Parathyroid adenoma (tissue), 2 donors: ENCODE results near the gene MYH1.
"Not testable (repeated sequence)": the region's sequence is repeated elsewhere in the genome, so short reads cannot be mapped to it uniquely, and the experiment has no call there.

Experiments used
- H2AFZ ChIP-seq: fragments of 300-600 bp; sonication (generic); one replicate; pipeline ENCODE4 v1.7.0; 2017; ENCODE audit warnings: antibody characterized with exemption, mild to moderate bottlenecking
- H3K27ac ChIP-seq: fragments of 300-600 bp; sonication (generic); one replicate; pipeline ENCODE4 v1.7.0; 2017
- H3K27me3 ChIP-seq: fragments of 300-600 bp; sonication (generic); one replicate; pipeline ENCODE4 v1.7.0; 2017; ENCODE audit warnings: low read length; ENCODE audit not compliant: control insufficient read depth, insufficient read depth
- H3K36me3 ChIP-seq: fragments of 300-600 bp; sonication (generic); one replicate; pipeline ENCODE4 v1.7.0; 2017; ENCODE audit warnings: low read length; ENCODE audit not compliant: control insufficient read depth, insufficient read depth
- H3K4me1 ChIP-seq: fragments of 300-600 bp; sonication (generic); one replicate; pipeline ENCODE4 v1.7.0; 2017; ENCODE audit warnings: control low read depth
- H3K4me2 ChIP-seq: fragments of 300-600 bp; sonication (generic); one replicate; pipeline ENCODE4 v1.7.0; 2017; ENCODE audit warnings: low read length
- H3K4me3 ChIP-seq: fragments of 300-600 bp; sonication (generic); one replicate; pipeline ENCODE4 v1.7.0; 2017; ENCODE audit warnings: low read depth, low read length
- H3K79me2 ChIP-seq: fragments of 300-600 bp; sonication (generic); one replicate; pipeline ENCODE4 v1.7.0; 2017; ENCODE audit warnings: control low read depth
- H3K9ac ChIP-seq: fragments of 300-600 bp; sonication (generic); one replicate; pipeline ENCODE4 v1.7.0; 2017; ENCODE audit warnings: mild to moderate bottlenecking
- H3K9me3 ChIP-seq: fragments of 300-600 bp; sonication (generic); one replicate; pipeline ENCODE4 v1.7.0; 2017; ENCODE audit warnings: low read length; ENCODE audit not compliant: control insufficient read depth
- CTCF ChIP-seq: fragments of 300-600 bp; sonication (generic); IDR thresholded peaks from one replicate; pipeline ENCODE4 v1.7.0; 2017; ENCODE audit warnings: antibody characterized with exemption, mild to moderate bottlenecking
- donor health status: primary hyperparathyroidism.

The MYH1 gene

GRCh38 chr17:10556301-10557005 lies 38.1 kb upstream of the MYH1 start:
- Histone ChIP-seq H3K4me3 (no peak overlapping the region), H3K4me1 (no peaks in the 10 kb centered on the region), H3K4me2 (no peak overlapping the region), H3K36me3 (no peaks in the 10 kb centered on the region), H3K9me3 (no peaks in the 10 kb centered on the region), H3K79me2 (no peaks in the 10 kb centered on the region), H3K27me3 (no peaks in the 10 kb centered on the region), H2AFZ (no peak overlapping the region), H3K27ac (no peak overlapping the region), H3K9ac (no peak overlapping the region)
- no peak for TF ChIP-seq CTCF

GRCh38 chr17:10550014-10550413 lies 31.7 kb upstream of the MYH1 start:
- H3K27ac ChIP-seq = no peak overlapping the region
- H3K9me3 ChIP-seq = no peaks in the 10 kb centered on the region
- H3K36me3 ChIP-seq = no peaks in the 10 kb centered on the region
- no peaks in the 10 kb centered on the region for H3K4me1 ChIP-seq
- no peaks in the 10 kb centered on the region for H3K27me3 ChIP-seq
- H3K79me2 ChIP-seq = no peaks in the 10 kb centered on the region
- H2AFZ ChIP-seq = no peak overlapping the region
- no peak for TF ChIP-seq CTCF
- no peak overlapping the region for H3K4me2 ChIP-seq
- H3K4me3 ChIP-seq = no peak overlapping the region
- H3K9ac ChIP-seq = no peak overlapping the region

- no peak for TF ChIP-seq CTCF
- Histone ChIP-seq H2AFZ (peak within 1 kb of the TSS; percentile 46), H3K4me2 (no peak within 1 kb of the TSS), H3K79me2 (no peaks in the 10 kb centered on the region), H3K27me3 (no peaks in the 10 kb centered on the region), H3K27ac (no peak within 1 kb of the TSS), H3K36me3 (no peaks in the 10 kb centered on the region), H3K9ac (no peak within 1 kb of the TSS), H3K4me1 (no peaks in the 10 kb centered on the region), H3K4me3 (no peak within 1 kb of the TSS), H3K9me3 (no peaks in the 10 kb centered on the region)
Measured at GRCh38 chr17:10549096-10549842, 30.9 kb upstream of the MYH1 start, which contains the start of gene MYH2. Gene MYH2, minus strand, starts transcription at chr17:10549658. Its CDS starts 1,738 bp downstream, at chr17:10547920.

GRCh38 chr17:10547351-10547750 lies 29.0 kb upstream of the MYH1 start:
- Histone ChIP-seq H3K27me3 (no peaks in the 10 kb centered on the region), H3K9me3 (no peaks in the 10 kb centered on the region), H3K4me1 (no peaks in the 10 kb centered on the region), H3K36me3 (no peaks in the 10 kb centered on the region), H3K4me3 (no peak overlapping the region), H3K9ac (no peak overlapping the region), H3K4me2 (no peak overlapping the region), H3K79me2 (no peaks in the 10 kb centered on the region), H3K27ac (no peak overlapping the region), H2AFZ (no peak overlapping the region)
- no peak for TF ChIP-seq CTCF

- H3K4me3 ChIP-seq, H2AFZ ChIP-seq: not testable (repeated sequence)
Measured at GRCh38 chr17:10543486-10543885, 25.1 kb upstream of the MYH1 start.

GRCh38 chr17:10541179-10541578 lies 22.8 kb upstream of the MYH1 start:
- not testable (repeated sequence) for H2AFZ ChIP-seq, H3K4me3 ChIP-seq, H3K9me3 ChIP-seq, H3K36me3 ChIP-seq, H3K79me2 ChIP-seq, H3K9ac ChIP-seq, H3K4me1 ChIP-seq, H3K27me3 ChIP-seq, H3K27ac ChIP-seq, H3K4me2 ChIP-seq

More at GRCh38 chr17:10543486-10543885, 25.1 kb upstream of the MYH1 start:
- H3K27me3 ChIP-seq, H3K9me3 ChIP-seq, H3K36me3 ChIP-seq, H3K4me2 ChIP-seq, H3K4me1 ChIP-seq, H3K27ac ChIP-seq, H3K9ac ChIP-seq, H3K79me2 ChIP-seq: not testable (repeated sequence)
